HPDE6-E6E7 (cell line): ENCODE results near the gene KLF4.

Experiments
- DNase-seq: peaks from one replicate; pipeline ENCODE4 v3.0.0; 2011; ENCODE audit warnings: missing footprints; ENCODE audit errors: extremely low spot score

Gene KLF4

GRCh38 chr9:107453479-107453878 is 36.1 kb downstream of the KLF4 start:
- DNase-seq: no peak

- no peak for DNase-seq
Measured at GRCh38 chr9:107447834-107448233, 41.7 kb downstream of the KLF4 start.

DNA sequence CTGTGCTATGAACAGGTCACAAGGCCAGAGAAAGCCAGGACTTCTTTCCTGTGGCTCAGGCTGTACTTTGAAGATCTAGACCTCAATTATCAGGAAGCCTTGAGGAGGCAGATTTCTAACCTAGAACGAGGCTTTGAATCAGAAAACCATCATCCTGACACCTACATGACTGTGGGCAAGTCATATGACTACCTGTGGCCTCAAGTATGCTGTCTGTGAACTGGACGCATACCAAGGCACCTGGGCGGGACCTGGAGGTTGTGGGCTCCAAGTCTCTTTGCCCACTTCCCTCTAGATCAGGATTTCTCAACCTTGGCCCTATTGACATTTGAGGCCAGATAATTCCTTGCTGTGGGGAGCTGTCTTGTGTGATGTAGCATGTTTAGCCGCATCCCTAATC is 42.5 kb downstream of the KLF4 start:
- DNase-seq: no peak

DNA sequence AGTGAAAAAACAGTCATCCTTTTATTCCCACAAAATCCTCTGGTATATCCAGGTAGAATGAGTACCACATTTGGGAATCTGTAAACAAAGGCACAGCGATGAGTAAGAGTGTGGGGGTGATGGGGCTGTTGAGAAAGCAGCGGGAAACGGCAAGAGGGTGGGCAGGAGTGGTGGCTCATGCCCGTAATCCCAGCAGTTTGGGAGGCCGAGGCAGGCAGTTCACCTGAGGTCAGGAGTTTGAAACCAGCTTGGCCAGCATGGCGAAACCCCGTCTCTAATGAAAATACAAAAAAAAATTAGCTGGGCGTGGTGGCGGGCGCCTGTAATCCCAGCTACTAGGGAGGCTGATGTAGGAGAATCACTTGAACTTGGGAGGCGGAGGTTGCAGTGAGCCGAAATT is 43.1 kb downstream of the KLF4 start:
- DNase-seq: no peak

GRCh38 chr9:107443786-107444185 is 45.8 kb downstream of the KLF4 start:
- DNase-seq: no peak

DNA sequence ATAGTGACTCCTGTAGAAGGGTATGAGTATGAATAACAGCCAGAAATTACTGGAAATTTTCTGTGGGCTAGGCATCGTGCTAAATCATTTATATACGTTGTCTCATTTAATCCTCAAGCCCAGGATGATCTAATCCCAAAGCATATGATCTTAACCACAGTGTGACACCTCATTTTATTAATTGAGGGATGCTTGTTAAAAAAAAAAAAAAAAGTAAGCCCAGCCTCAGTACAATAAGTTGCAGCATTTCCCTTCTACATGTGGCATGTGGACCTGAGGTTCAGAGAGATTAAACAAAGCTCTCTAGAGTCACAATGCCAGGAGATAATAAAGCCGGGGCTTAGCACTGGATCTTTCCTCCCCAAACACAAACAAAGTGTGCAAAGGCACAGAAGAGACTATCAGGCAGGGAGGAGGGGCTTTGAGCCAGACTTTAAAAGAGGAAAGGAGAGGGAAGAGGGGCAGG is 49.5 kb downstream of the KLF4 start:
- DNase-seq: no peak

GRCh38 chr9:107438211-107439031 is 51.1 kb downstream of the KLF4 start:
- no peak for DNase-seq

DNA sequence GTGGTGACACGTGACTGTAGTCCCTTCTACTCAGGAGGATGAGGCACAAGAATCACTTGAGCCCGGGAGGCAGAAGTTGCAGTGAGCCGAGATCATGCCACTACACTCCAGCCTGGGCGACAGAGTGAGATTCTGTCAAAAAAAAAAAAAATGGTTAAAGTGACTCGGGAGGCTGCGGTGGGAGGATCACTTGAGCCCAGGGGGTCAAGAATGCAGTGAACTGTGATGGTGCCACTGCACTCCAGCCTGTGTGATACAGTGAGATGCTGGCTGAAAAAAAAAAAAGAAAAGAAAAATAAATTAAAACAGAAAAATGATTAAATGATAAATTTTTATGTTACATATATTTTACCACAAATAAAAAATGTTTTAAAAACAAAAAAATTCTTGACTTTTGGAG is 51.9 kb downstream of the KLF4 start:
- no peak for DNase-seq

DNA sequence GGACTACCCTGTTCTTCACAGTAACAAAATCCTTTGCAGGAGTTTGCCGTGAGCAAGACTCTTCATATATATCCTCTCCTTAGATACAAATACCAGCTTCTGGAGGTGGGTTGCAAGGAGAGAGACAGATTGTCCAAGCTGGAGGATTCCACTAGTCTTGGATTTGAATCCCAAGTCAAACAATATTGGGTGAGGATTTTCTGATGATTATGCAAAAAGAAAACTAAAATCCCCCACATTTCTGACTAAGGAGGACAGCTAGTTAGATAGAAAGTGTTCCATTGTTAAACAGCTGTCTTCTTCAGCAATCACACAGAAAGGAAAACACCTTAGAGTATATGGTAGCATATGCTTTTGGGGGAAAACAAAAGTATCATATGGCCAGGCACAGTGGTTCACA is 54.2 kb downstream of the KLF4 start:
- no peak for DNase-seq
